Measurements from ENCODE around the gene CEP19. TPM values are rescaled to one million over a fixed set of nuclear protein-coding genes. Genes with fewer than 3 reads are reported as not detected.

The CEP19 gene
- total RNA-seq, 3 donors from 2014 or later (not counting 1 experiment from before 2014, with no cell fraction given), result 0.92 to 1.8 (median 1.1) TPM

- no peaks in the 10 kb centered on the region for H3K9me3 ChIP-seq (ENCODE audit: control insufficient read depth, insufficient read depth, low read length)
- no peaks in the 10 kb centered on the region for H3K27me3 Mint-ChIP-seq (ENCODE audit: low read depth in 2 of 2)
- peaks cover 7% of the 10 kb centered on the region for H3K36me3 Mint-ChIP-seq
- no peak overlapping the region for H3K27ac ChIP-seq (ENCODE audit: low read length)
- peak overlapping the region in 1 of 2 donors; percentile 36 for H3K27ac Mint-ChIP-seq
- ATAC-seq (no peak), DNase-seq (no peak)
- H3K36me3 ChIP-seq (ENCODE audit: control insufficient read depth, insufficient read depth, low read length), result peaks cover 51% of the 10 kb centered on the region
- no peak overlapping the region for H3K4me3 Mint-ChIP-seq
- TF ChIP-seq CTCF (IDR thresholded peaks at IDR 0.05), result no peak
- intact Hi-C loops (cut with micrococcal nuclease), result no loop called here
- no peak overlapping the region for H3K4me3 ChIP-seq (ENCODE audit: low read length)
- H3K27me3 ChIP-seq (ENCODE audit: control insufficient read depth, insufficient read depth, low read length), result no peaks in the 10 kb centered on the region
- 94% methylated on average over 13 of the region's 13 CpGs for WGBS (ENCODE audit: insufficient coverage)
- H3K4me1 ChIP-seq (ENCODE audit: control insufficient read depth, insufficient read depth, low read length), result no peaks in the 10 kb centered on the region
- no peaks in the 10 kb centered on the region for H3K9me3 Mint-ChIP-seq
- H3K4me1 Mint-ChIP-seq, result peaks cover under 1 to 13% of the 10 kb centered on the region in 2 donors
Measured at GRCh38 chr3:196662033-196662432, 50.0 kb downstream of the CEP19 start.

- peaks cover 7% of the 10 kb centered on the region for H3K36me3 Mint-ChIP-seq
- H3K9me3 ChIP-seq (ENCODE audit: control insufficient read depth, insufficient read depth, low read length), result no peaks in the 10 kb centered on the region
- no peaks in the 10 kb centered on the region for H3K27me3 Mint-ChIP-seq (ENCODE audit: low read depth in 2 of 2)
- H3K4me3 Mint-ChIP-seq, result no peak overlapping the region
- H3K36me3 ChIP-seq (ENCODE audit: control insufficient read depth, insufficient read depth, low read length), result peaks cover 57% of the 10 kb centered on the region
- DNase-seq, result no peak
- no peak overlapping the region for H3K27ac Mint-ChIP-seq
- ATAC-seq, result no peak
- intact Hi-C loops (cut with micrococcal nuclease), result no loop called here
- no peak overlapping the region for H3K4me3 ChIP-seq (ENCODE audit: low read length)
- no peak overlapping the region for H3K27ac ChIP-seq (ENCODE audit: low read length)
- no peak for TF ChIP-seq CTCF (IDR thresholded peaks at IDR 0.05)
- no peaks in the 10 kb centered on the region for H3K27me3 ChIP-seq (ENCODE audit: control insufficient read depth, insufficient read depth, low read length)
- WGBS (ENCODE audit: insufficient coverage), result 93% methylated on average over 16 of the region's 16 CpGs
- H3K4me1 Mint-ChIP-seq, result peaks cover 7 to 17% of the 10 kb centered on the region in 2 donors
- peaks cover 5% of the 10 kb centered on the region for H3K4me1 ChIP-seq (ENCODE audit: control insufficient read depth, insufficient read depth, low read length)
- no peaks in the 10 kb centered on the region for H3K9me3 Mint-ChIP-seq
Measured at GRCh38 chr3:196661400-196661799, 50.6 kb downstream of the CEP19 start.

DNA sequence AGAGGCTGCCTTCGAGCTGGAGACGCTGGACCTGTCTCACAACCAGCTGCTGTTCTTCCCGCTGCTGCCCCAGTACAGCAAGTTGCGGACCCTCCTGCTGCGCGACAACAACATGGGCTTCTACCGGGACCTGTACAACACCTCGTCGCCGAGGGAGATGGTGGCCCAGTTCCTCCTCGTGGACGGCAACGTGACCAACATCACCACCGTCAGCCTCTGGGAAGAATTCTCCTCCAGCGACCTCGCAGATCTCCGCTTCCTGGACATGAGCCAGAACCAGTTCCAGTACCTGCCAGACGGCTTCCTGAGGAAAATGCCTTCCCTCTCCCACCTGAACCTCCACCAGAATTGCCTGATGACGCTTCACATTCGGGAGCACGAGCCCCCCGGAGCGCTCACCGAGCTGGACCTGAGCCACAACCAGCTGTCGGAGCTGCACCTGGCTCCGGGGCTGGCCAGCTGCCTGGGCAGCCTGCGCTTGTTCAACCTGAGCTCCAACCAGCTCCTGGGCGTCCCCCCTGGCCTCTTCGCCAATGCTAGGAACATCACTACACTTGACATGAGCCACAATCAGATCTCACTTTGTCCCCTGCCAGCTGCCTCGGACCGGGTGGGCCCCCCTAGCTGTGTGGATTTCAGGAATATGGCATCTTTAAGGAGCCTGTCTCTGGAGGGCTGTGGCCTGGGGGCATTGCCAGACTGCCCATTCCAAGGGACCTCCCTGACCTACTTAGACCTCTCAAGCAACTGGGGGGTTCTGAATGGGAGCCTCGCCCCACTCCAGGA, 51.5 kb downstream of the CEP19 start:
- H3K4me1 Mint-ChIP-seq, result peaks cover 10 to 11% of the 10 kb centered on the region in 2 donors
- H3K36me3 ChIP-seq (ENCODE audit: control insufficient read depth, insufficient read depth, low read length), result peaks cover 65% of the 10 kb centered on the region
- H3K4me1 ChIP-seq (ENCODE audit: control insufficient read depth, insufficient read depth, low read length), result peaks cover 11% of the 10 kb centered on the region
- no peak overlapping the region for H3K4me3 Mint-ChIP-seq
- DNase-seq (no peak), ATAC-seq (no peak)
- no peak overlapping the region for H3K27ac Mint-ChIP-seq
- no peak overlapping the region for H3K27ac ChIP-seq (ENCODE audit: low read length)
- H3K9me3 Mint-ChIP-seq, result no peaks in the 10 kb centered on the region
- H3K36me3 Mint-ChIP-seq, result peaks cover 7% of the 10 kb centered on the region
- no peak for TF ChIP-seq CTCF (IDR thresholded peaks at IDR 0.05)
- intact Hi-C loops (cut with micrococcal nuclease), result no loop called here
- H3K4me3 ChIP-seq (ENCODE audit: low read length), result no peak overlapping the region
- no peaks in the 10 kb centered on the region for H3K27me3 Mint-ChIP-seq (ENCODE audit: low read depth in 2 of 2)
- no peaks in the 10 kb centered on the region for H3K27me3 ChIP-seq (ENCODE audit: control insufficient read depth, insufficient read depth, low read length)
- H3K9me3 ChIP-seq (ENCODE audit: control insufficient read depth, insufficient read depth, low read length), result no peaks in the 10 kb centered on the region
- WGBS (ENCODE audit: insufficient coverage), result 93% methylated on average over 32 of the region's 32 CpGs

All from natural killer cell (primary cell).